NCI-H510A treated with DMSO at 0.1 percent for 48 hours (cell line): ENCODE results near the gene STIMATE.

Source experiments
- DNase-seq: peaks from one replicate; lab custom pipeline; 2025; lab: John Stamatoyannopoulos, UW

The STIMATE gene

DNA sequence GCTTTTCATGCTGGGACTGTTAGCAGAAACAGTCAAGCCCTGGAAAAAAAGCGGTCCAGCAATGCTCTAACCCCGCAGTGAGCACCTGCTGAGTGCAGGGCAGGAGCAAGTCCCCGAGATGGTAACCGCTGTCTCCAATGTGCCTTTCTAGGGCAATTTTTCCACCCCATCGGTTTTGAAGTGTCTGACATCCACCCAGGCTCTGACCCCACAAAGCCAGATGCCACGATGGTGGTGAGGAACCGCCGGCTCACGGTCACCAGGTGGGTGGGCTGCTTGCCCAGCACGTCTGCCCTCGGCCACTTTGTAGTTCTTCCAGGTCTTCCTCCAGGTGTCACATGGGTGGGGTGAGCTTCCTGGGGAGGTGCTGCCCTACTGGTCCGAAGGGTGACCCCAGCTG lies 106.0 kb downstream of the STIMATE start:
- no peak for DNase-seq

- DNase-seq, result no peak
Observed at GRCh38 chr3:52790741-52791140, 106.6 kb downstream of the STIMATE start.

DNA sequence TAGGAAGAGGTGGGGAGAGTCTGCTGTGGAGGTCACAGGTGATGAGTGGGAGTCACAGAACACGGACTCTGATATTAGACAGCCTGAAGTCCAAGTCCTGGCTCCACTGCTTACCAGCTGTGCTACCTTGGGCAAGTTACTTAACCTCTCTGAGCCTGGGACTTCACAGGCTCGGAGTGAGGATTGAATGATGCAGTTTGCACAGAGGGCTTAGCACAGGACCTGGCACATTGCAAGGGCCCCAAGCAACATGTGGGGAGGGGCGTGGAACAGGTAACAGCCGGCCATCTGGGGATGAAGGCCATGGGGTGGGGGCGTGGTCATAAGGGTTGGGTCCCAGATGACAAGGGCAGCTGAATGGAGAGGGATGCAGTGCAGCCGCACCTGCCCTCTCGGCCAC lies 107.0 kb downstream of the STIMATE start:
- no peak for DNase-seq

DNA sequence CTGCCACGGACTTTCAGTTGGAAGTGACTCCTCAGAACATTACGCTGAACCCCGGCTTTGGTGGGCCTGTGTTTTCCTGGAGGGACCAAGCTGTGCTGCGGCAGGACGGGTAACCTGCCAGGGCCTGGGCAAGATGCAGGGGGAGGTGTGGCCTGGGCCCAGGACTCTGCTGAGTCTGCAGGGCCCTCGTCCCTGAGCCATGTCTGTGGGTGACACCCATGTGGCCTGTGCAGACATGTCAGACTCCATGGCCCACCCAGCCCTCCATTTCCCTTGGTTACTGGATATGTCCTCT lies 107.7 kb downstream of the STIMATE start:
- no peak for DNase-seq

GRCh38 chr3:52788890-52789745 lies 108.2 kb downstream of the STIMATE start:
- DNase-seq, result no peak

DNA sequence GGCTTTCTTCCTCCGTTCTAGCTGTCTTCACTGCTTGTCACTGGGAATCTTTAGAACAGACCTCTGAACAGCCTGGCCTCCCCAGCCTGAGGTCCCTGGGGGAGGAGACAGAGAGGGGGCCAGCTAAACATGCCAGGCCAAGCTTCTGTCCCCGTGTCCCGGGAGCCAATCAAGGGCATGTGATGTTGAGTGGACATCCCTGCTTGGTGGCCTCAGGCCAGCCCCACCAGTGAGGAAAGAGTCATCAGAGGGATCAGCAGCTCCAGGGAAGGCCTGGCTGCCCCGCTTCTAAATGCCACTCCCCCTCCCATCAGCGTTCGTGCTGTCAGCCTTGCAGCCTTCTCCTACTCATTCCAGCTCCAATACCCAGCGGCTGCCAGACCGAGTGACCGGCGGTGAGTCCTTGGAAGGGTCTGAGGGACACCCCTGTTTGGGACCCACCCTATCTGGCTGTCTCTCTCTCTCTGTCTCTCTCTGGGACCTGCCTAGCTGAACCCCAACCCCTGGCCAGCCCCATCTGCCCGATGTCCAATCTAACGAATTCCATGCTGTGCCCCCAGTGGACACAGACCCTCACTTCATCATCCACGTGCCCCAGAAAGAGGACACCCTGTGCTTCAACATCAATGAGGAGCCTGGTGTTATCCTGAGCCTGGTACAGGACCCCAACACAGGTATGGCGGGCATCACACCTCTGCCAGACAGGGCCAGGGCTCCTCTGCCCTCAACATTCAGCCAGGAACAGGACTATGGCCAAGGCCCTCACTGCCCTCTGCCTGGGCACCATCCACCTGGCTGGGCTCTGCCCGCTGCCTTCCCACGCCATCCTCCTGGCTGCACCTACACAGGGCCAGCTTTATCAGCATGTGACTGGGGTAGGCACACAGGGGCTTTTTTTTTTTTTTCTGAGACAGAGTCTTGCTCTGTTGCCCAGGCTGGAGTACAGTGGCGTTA lies 109.4 kb downstream of the STIMATE start:
- DNase-seq, result no peak

GRCh38 chr3:52787246-52787645 lies 110.1 kb downstream of the STIMATE start:
- no peak for DNase-seq
